ENCODE data around the gene GOLGA1. TPM values are rescaled to one million over a fixed set of nuclear protein-coding genes. Genes with fewer than 3 reads are reported as not detected.
A peak's percentile ranks its signal among the peaks of the same experiment; 100 is the strongest.

GOLGA1 gene
- total and polyA plus RNA-seq, 2 of the 13 experiments (the other 11 are each of a cell fraction or from before 2014, with no cell fraction given), result 12.7 to 15.9 TPM

DNA sequence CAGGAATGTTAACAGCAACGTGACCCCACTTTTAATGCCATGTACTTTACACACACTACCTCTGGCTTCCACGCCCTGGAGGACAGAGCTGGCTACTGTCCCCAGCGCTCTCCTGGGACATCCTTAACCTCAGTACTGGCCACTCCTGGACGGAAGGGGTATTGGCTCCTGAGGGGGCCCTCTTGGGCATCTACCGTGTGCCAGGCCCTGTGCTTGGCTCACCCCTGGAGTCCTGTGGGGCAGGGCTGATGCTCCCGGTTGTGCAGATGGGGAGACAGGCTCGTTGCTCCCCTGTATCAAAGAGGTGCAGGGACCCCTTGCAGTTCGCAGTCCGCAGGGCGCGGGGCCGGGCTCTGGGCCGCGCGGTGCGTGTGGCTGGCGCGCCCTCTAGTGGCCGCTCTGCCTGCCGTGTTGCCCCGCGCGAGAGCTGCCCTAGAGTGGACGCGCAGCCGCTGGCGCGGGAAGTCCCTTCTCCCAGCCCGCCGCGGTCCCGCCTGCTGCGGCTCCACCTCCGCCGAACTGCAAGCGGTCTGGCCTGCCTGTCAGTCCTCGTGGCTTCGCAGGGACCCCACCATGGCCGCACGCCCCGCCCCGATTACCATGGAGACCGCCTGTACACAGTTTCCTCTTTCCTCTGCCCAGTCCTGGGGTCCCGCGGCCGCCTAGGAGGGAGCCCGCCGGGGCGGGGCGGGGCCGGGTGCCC, 87.9 kb downstream of the GOLGA1 start, which contains the start of gene WDR38 (continued):
- TF ChIP-seq, protein P1, sequence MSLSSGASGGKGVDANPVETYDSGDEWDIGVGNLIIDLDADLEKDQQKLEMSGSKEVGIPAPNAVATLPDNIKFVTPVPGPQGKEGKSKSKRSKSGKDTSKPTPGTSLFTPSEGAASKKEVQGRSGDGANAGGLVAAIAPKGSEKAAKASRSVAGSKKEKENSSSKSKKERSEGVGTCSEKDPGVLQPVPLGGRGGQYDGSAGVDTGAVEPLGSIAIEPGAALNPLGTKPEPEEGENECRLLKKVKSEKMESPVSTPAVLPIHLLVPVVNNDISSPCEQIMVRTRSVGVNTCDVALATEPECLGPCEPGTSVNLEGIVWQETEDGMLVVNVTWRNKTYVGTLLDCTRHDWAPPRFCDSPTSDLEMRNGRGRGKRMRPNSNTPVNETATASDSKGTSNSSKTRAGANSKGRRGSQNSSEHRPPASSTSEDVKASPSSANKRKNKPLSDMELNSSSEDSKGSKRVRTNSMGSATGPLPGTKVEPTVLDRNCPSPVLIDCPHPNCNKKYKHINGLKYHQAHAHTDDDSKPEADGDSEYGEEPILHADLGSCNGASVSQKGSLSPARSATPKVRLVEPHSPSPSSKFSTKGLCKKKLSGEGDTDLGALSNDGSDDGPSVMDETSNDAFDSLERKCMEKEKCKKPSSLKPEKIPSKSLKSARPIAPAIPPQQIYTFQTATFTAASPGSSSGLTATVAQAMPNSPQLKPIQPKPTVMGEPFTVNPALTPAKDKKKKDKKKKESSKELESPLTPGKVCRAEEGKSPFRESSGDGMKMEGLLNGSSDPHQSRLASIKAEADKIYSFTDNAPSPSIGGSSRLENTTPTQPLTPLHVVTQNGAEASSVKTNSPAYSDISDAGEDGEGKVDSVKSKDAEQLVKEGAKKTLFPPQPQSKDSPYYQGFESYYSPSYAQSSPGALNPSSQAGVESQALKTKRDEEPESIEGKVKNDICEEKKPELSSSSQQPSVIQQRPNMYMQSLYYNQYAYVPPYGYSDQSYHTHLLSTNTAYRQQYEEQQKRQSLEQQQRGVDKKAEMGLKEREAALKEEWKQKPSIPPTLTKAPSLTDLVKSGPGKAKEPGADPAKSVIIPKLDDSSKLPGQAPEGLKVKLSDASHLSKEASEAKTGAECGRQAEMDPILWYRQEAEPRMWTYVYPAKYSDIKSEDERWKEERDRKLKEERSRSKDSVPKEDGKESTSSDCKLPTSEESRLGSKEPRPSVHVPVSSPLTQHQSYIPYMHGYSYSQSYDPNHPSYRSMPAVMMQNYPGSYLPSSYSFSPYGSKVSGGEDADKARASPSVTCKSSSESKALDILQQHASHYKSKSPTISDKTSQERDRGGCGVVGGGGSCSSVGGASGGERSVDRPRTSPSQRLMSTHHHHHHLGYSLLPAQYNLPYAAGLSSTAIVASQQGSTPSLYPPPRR (CRISPR knock-in tag; IDR thresholded peaks at IDR 0.05; ENCODE audit: borderline replicate concordance), result no peak
- TF ChIP-seq ZNF652 (CRISPR knock-in tag; IDR thresholded peaks at IDR 0.05; ENCODE audit: borderline replicate concordance, low read depth) (no peak), ZFP62 (CRISPR knock-in tag; IDR thresholded peaks at IDR 0.05) (no peak), ZNF605 (CRISPR knock-in tag; IDR thresholded peaks at IDR 0.05) (peak; percentile 69; the same call in 1 of the 2 replicates), ZBTB7A (CRISPR knock-in tag; IDR thresholded peaks at IDR 0.05) (no peak), U2AF1 (optimal IDR thresholded peaks at IDR 0.05; ENCODE audit: low read depth, low read length) (no peak), CBX2 (IDR thresholded peaks at IDR 0.05; ENCODE audit: low read depth, low read length) (no peak), CBX2 (CRISPR knock-in tag; IDR thresholded peaks at IDR 0.05; ENCODE audit: low read depth) (no peak), ZNF121 (CRISPR knock-in tag; IDR thresholded peaks at IDR 0.05) (peak; percentile 20; the same call in 1 of the 2 replicates), ZNF567 (CRISPR knock-in tag; IDR thresholded peaks at IDR 0.05; ENCODE audit: borderline replicate concordance) (peak; percentile 92; the same call in 1 of the 2 replicates), PHB2 (IDR thresholded peaks at IDR 0.05; ENCODE audit: partially characterized antibody) (no peak), ARNT (IDR thresholded peaks at IDR 0.05) (no peak), MXI1 (IDR thresholded peaks at IDR 0.05; ENCODE audit: borderline replicate concordance, low read depth, low read length) (no peak)
- TF ChIP-seq, protein P2, sequence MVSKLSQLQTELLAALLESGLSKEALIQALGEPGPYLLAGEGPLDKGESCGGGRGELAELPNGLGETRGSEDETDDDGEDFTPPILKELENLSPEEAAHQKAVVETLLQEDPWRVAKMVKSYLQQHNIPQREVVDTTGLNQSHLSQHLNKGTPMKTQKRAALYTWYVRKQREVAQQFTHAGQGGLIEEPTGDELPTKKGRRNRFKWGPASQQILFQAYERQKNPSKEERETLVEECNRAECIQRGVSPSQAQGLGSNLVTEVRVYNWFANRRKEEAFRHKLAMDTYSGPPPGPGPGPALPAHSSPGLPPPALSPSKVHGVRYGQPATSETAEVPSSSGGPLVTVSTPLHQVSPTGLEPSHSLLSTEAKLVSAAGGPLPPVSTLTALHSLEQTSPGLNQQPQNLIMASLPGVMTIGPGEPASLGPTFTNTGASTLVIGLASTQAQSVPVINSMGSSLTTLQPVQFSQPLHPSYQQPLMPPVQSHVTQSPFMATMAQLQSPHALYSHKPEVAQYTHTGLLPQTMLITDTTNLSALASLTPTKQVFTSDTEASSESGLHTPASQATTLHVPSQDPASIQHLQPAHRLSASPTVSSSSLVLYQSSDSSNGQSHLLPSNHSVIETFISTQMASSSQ (IDR thresholded peaks at IDR 0.05; ENCODE audit: low read depth), result no peak
- TF ChIP-seq, protein P2 (CRISPR knock-in tag; IDR thresholded peaks at IDR 0.05; ENCODE audit: borderline replicate concordance), result no peak
- TF ChIP-seq, protein P3, sequence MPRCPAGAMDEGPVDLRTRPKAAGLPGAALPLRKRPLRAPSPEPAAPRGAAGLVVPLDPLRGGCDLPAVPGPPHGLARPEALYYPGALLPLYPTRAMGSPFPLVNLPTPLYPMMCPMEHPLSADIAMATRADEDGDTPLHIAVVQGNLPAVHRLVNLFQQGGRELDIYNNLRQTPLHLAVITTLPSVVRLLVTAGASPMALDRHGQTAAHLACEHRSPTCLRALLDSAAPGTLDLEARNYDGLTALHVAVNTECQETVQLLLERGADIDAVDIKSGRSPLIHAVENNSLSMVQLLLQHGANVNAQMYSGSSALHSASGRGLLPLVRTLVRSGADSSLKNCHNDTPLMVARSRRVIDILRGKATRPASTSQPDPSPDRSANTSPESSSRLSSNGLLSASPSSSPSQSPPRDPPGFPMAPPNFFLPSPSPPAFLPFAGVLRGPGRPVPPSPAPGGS (CRISPR knock-in tag; IDR thresholded peaks at IDR 0.05), result no peak
- TF ChIP-seq, protein P4, sequence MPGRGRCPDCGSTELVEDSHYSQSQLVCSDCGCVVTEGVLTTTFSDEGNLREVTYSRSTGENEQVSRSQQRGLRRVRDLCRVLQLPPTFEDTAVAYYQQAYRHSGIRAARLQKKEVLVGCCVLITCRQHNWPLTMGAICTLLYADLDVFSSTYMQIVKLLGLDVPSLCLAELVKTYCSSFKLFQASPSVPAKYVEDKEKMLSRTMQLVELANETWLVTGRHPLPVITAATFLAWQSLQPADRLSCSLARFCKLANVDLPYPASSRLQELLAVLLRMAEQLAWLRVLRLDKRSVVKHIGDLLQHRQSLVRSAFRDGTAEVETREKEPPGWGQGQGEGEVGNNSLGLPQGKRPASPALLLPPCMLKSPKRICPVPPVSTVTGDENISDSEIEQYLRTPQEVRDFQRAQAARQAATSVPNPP (CRISPR knock-in tag; IDR thresholded peaks at IDR 0.05), result no peak

Data from HepG2 (cell line).